HepG2 (cell line): ENCODE measurements around the gene ACBD5. TPM values are rescaled to one million over a fixed set of nuclear protein-coding genes. Genes with fewer than 3 reads are reported as not detected.

Experiments used
- ATF7 ChIP-seq, 2 experiments: fragments of 450-650 bp in 1 of 2; sonication (generic) in 1 of 2; formaldehyde crosslinking in 1 of 2; IDR thresholded peaks; 2 replicates each; pipeline versions ENCODE4 v1.4.0 to v1.6.1; 2016 to 2020; ENCODE audit warnings: antibody characterized with exemption in 1 of 2, mild to moderate bottlenecking in 1 of 2, missing genetic modification reagents in 1 of 2
- CEBPG ChIP-seq: IDR thresholded peaks from 2 replicates; pipeline ENCODE4 v1.6.1; 2016
- FLYWCH1 ChIP-seq: sonication (generic); formaldehyde crosslinking; IDR thresholded peaks from 2 replicates; pipeline ENCODE4 v1.8.1; 2023; ENCODE audit warnings: mild to moderate bottlenecking, missing genetic modification reagents
- GTF2F1 ChIP-seq: fragments of 150-350 bp; IDR thresholded peaks from 2 replicates; pipeline ENCODE4 v1.6.1; 2014; ENCODE audit warnings: low read length
- JUNB ChIP-seq: sonication (generic); formaldehyde crosslinking; IDR thresholded peaks from 2 replicates; pipeline ENCODE4 v1.8.0; 2022; ENCODE audit warnings: missing genetic modification reagents, mild to moderate bottlenecking, borderline replicate concordance
- NFKB2 ChIP-seq: sonication (generic); formaldehyde crosslinking; IDR thresholded peaks from 2 replicates; pipeline ENCODE4 v1.4.0; 2020; ENCODE audit warnings: missing genetic modification reagents, borderline replicate concordance
- NONO ChIP-seq, 2 experiments: fragments of 450-650 bp in 1 of 2; sonication (generic) in 1 of 2; formaldehyde crosslinking in 1 of 2; IDR thresholded peaks in 1 of 2; conservative IDR thresholded peaks in 1 of 2; 2 replicates each; pipeline versions ENCODE4 v1.6.1 to v1.8.0; 2017 to 2022; ENCODE audit warnings: mild to moderate bottlenecking in 1 of 2, missing genetic modification reagents in 1 of 2, moderate library complexity in 1 of 2
- RFXAP ChIP-seq: sonication (generic); formaldehyde crosslinking; IDR thresholded peaks from 2 replicates; pipeline ENCODE4 v1.4.0; 2020; ENCODE audit warnings: missing genetic modification reagents, borderline replicate concordance
- STAT5B ChIP-seq: sonication (generic); formaldehyde crosslinking; IDR thresholded peaks from 2 replicates; pipeline ENCODE4 v1.4.0; 2020; ENCODE audit warnings: missing genetic modification reagents
- ZBTB7B ChIP-seq: sonication (generic); formaldehyde crosslinking; IDR thresholded peaks from 2 replicates; pipeline ENCODE4 v1.4.0; 2020; ENCODE audit warnings: missing genetic modification reagents
- ZFY ChIP-seq: sonication (generic); formaldehyde crosslinking; IDR thresholded peaks from 2 replicates; pipeline ENCODE4 v1.4.0; 2020; ENCODE audit warnings: missing genetic modification reagents
- ZNF101 ChIP-seq: sonication (generic); formaldehyde crosslinking; IDR thresholded peaks from 2 replicates; pipeline ENCODE4 v1.4.0; 2020; ENCODE audit warnings: mild to moderate bottlenecking, low read depth, missing genetic modification reagents, borderline replicate concordance
- ZNF496 ChIP-seq: sonication (generic); formaldehyde crosslinking; IDR thresholded peaks from 2 replicates; pipeline ENCODE4 v1.8.1; 2023; ENCODE audit warnings: mild to moderate bottlenecking, moderate library complexity, missing genetic modification reagents; ENCODE audit not compliant: insufficient replicate concordance
- ZNF563 ChIP-seq: sonication (generic); formaldehyde crosslinking; IDR thresholded peaks from 2 replicates; pipeline ENCODE4 v1.8.0; 2022; ENCODE audit warnings: mild to moderate bottlenecking, moderate library complexity, missing genetic modification reagents
- ZNF616 ChIP-seq: sonication (generic); formaldehyde crosslinking; IDR thresholded peaks from 2 replicates; pipeline ENCODE4 v1.5.0; 2020; ENCODE audit warnings: low read depth, mild to moderate bottlenecking, missing genetic modification reagents
- ZSCAN21 ChIP-seq: sonication (generic); formaldehyde crosslinking; IDR thresholded peaks from 2 replicates; pipeline ENCODE4 v1.8.0; 2022; ENCODE audit warnings: mild to moderate bottlenecking, missing genetic modification reagents, moderate library complexity, borderline replicate concordance
- ZSCAN31 ChIP-seq: sonication (generic); formaldehyde crosslinking; IDR thresholded peaks from 2 replicates; pipeline ENCODE4 v1.5.0; 2020; ENCODE audit warnings: low read depth, mild to moderate bottlenecking, missing genetic modification reagents
- polyA plus RNA-seq, 8 experiments: library from polyadenylated mRNA; depleted of rRNA in 3 of 8; stranded (reverse) in 7 of 8; unstranded in 1 of 8; fragments of >200 nt; fragmentation: Illumina TruSeq in 4 of 8; extraction: Trizol in 4 of 8; gene quantifications; 2 replicates each; pipeline versions ENCODE4 v1.2.1 to v1.2.3, GENCODE V29; 2011 to 2016; ENCODE audit warnings: low read depth in 4 of 8, missing spikeins in 1 of 8, mixed read lengths in 1 of 8; ENCODE audit not compliant: insufficient read depth in 1 of 8
- total RNA-seq, 5 experiments: library from RNA; depleted of rRNA; stranded (reverse); fragments of >200 nt; fragmentation: Illumina TruSeq; extraction: Trizol; gene quantifications; 2 replicates each; pipeline ENCODE4 v1.2.3, GENCODE V29; 2016; ENCODE audit warnings: low read depth in 1 of 5
- TF ChIP-seq, protein P1 (sequence below): sonication (generic); formaldehyde crosslinking; IDR thresholded peaks from 2 replicates; pipeline ENCODE4 v1.4.0; 2020; ENCODE audit warnings: missing genetic modification reagents, mild to moderate bottlenecking, borderline replicate concordance
- TF ChIP-seq, protein P2 (sequence below): sonication (generic); formaldehyde crosslinking; IDR thresholded peaks from 2 replicates; pipeline ENCODE4 v1.5.0; 2020; ENCODE audit warnings: mild to moderate bottlenecking, missing genetic modification reagents
- TF ChIP-seq, protein P3 (sequence below): sonication (generic); formaldehyde crosslinking; IDR thresholded peaks from 2 replicates; pipeline ENCODE4 v1.8.0; 2022; ENCODE audit warnings: missing genetic modification reagents, low read depth, mild to moderate bottlenecking, borderline replicate concordance
- TF ChIP-seq, protein P4 (sequence below): sonication (generic); formaldehyde crosslinking; IDR thresholded peaks from 2 replicates; pipeline ENCODE4 v1.4.0; 2020; ENCODE audit warnings: missing genetic modification reagents

The ACBD5 gene
- total and polyA plus RNA-seq, 2 of the 13 experiments (the other 11 are each of a cell fraction or from before 2014, with no cell fraction given): 10.3 to 14.8 TPM

DNA sequence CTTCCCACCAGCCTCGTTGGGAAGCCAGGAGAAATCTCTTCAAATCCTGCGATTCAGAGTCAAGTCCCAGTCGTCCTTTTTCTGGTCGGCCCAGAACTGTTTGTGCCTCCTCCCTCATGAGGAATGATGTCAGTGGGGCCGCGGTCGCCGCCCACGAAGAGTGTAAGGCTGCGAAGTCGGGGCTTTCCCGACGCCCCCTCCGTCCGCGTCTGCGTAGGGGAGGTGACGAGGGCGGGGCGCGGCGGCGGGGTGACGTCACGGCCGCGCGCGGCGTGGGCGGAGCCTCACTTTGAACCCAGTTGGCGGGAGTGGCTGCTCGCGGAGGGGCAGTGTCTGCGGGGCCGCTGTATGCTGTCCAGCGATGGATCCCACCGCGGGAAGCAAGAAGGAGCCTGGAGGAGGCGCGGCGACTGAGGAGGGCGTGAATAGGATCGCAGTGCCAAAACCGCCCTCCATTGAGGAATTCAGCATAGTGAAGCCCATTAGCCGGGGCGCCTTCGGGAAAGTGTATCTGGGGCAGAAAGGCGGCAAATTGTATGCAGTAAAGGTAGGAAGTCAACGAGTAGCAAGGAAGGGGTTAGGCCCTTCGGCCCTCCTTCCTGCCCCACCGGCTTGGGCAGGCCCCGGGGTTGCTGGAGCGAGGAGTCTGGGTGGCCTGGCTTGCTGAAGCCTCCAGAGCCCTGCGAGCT, 85.4 kb downstream of the ACBD5 start, which contains the start of gene MASTL (continued):
- TF ChIP-seq NONO (IDR thresholded peaks at IDR 0.05) (no peak), NONO (CRISPR knock-in tag; conservative IDR thresholded peaks at IDR 0.05) (no peak; the same call in 1 of the 2 replicates), RFXAP (peak; percentile 58; the same call in 1 of the 2 replicates), ATF7 (IDR thresholded peaks at IDR 0.05) (peak; percentile 97), ATF7 (CRISPR knock-in tag; IDR thresholded peaks at IDR 0.05) (peak; percentile 84), ZSCAN21 (peak; percentile 91), ZNF496 (no peak), ZBTB7B (CRISPR knock-in tag) (peak; percentile 59), JUNB (CRISPR knock-in tag) (no peak), ZSCAN31 (CRISPR knock-in tag) (no peak), ZNF101 (no peak), STAT5B (CRISPR knock-in tag) (no peak), FLYWCH1 (CRISPR knock-in tag) (no peak), NFKB2 (CRISPR knock-in tag) (peak; percentile 48), CEBPG (CRISPR knock-in tag) (peak; percentile 42; the same call in 1 of the 2 replicates), GTF2F1 (no peak), ZFY (CRISPR knock-in tag) (peak; percentile 25; the same call in 1 of the 2 replicates), ZNF616 (CRISPR knock-in tag) (peak; percentile 79; the same call in 1 of the 2 replicates), ZNF563 (peak; percentile 30; the same call in 1 of the 2 replicates)
- TF ChIP-seq, protein P1, sequence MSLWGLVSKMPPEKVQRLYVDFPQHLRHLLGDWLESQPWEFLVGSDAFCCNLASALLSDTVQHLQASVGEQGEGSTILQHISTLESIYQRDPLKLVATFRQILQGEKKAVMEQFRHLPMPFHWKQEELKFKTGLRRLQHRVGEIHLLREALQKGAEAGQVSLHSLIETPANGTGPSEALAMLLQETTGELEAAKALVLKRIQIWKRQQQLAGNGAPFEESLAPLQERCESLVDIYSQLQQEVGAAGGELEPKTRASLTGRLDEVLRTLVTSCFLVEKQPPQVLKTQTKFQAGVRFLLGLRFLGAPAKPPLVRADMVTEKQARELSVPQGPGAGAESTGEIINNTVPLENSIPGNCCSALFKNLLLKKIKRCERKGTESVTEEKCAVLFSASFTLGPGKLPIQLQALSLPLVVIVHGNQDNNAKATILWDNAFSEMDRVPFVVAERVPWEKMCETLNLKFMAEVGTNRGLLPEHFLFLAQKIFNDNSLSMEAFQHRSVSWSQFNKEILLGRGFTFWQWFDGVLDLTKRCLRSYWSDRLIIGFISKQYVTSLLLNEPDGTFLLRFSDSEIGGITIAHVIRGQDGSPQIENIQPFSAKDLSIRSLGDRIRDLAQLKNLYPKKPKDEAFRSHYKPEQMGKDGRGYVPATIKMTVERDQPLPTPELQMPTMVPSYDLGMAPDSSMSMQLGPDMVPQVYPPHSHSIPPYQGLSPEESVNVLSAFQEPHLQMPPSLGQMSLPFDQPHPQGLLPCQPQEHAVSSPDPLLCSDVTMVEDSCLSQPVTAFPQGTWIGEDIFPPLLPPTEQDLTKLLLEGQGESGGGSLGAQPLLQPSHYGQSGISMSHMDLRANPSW (CRISPR knock-in tag): no peak
- TF ChIP-seq, protein P2, sequence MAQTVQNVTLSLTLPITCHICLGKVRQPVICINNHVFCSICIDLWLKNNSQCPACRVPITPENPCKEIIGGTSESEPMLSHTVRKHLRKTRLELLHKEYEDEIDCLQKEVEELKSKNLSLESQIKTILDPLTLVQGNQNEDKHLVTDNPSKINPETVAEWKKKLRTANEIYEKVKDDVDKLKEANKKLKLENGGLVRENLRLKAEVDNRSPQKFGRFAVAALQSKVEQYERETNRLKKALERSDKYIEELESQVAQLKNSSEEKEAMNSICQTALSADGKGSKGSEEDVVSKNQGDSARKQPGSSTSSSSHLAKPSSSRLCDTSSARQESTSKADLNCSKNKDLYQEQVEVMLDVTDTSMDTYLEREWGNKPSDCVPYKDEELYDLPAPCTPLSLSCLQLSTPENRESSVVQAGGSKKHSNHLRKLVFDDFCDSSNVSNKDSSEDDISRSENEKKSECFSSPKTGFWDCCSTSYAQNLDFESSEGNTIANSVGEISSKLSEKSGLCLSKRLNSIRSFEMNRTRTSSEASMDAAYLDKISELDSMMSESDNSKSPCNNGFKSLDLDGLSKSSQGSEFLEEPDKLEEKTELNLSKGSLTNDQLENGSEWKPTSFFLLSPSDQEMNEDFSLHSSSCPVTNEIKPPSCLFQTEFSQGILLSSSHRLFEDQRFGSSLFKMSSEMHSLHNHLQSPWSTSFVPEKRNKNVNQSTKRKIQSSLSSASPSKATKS (CRISPR knock-in tag): no peak; the same call in 1 of the 2 replicates
- TF ChIP-seq, protein P3, sequence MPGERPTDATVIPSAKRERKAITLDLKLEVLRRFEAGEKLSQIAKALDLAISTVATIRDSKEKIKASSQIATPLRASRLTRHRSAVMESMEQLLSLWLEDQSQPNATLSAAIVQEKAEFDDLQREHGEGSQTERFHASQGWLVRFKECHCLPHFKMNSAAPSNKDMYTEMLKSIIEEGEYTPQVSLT (CRISPR knock-in tag): no peak; the same call in 1 of the 2 replicates
- TF ChIP-seq, protein P4, sequence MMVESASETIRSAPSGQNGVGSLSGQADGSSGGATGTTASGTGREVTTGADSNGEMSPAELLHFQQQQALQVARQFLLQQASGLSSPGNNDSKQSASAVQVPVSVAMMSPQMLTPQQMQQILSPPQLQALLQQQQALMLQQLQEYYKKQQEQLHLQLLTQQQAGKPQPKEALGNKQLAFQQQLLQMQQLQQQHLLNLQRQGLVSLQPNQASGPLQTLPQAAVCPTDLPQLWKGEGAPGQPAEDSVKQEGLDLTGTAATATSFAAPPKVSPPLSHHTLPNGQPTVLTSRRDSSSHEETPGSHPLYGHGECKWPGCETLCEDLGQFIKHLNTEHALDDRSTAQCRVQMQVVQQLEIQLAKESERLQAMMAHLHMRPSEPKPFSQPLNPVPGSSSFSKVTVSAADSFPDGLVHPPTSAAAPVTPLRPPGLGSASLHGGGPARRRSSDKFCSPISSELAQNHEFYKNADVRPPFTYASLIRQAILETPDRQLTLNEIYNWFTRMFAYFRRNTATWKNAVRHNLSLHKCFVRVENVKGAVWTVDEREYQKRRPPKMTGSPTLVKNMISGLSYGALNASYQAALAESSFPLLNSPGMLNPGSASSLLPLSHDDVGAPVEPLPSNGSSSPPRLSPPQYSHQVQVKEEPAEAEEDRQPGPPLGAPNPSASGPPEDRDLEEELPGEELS: 0 out of 2 replicates have a peak, but pooled peaks have one; percentile 43
